Measurements from ENCODE around the gene HES2.
A peak's percentile ranks its signal among the peaks of the same experiment; 100 is the strongest.
"Not testable (repeated sequence)": the region's sequence is repeated elsewhere in the genome, so short reads cannot be mapped to it uniquely, and the experiment has no call there.

The HES2 gene

DNA sequence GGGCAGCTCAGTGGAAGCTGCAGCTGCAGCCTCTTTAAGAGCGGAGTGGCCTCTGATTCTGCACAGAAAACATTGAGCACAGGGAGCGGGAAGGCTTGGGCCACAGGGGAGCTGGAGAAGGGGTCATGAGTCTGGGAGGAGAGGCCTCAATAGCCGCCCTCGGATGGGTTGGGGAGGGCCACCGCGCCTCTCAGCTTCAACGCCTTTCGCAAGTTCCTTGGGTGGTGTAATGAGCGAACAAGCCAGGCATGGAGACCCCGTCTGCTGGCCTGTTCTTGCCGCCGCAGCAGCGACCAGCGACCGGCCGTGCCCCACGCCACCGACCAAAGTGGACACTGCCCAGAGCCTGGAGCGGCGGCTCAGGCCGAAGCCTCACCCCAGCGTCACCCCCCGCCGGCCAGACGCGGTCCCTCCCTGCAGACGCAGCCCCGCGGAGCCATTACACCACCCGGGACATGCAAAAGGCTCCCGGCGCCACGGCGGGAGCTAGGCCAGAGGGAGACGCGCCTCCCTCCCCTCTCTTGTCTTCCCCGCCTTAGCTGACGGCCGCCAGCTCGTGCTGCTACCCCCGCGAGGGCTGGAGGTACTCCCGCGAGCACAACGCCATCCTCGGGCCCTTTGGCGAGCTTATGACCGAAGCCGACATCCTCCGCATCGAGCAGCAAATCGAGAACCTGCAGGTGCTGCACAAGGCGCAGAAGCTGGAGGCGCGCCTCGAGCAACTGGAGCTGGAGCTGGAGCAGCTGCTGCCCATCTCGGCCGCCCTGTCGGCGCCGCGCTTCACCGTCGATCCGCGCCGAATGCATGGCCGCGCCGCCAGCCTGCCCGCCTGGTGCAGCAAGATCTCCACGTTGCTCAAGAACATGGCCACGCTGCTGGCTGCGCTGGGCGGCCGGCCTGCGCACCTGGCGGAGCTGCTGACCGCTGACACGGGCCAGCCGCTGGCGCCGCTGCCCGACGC, 34.5 kb upstream of the HES2 start:
- DNase-seq: not testable (repeated sequence)

GRCh38 chr1:6450943-6451373, 31.2 kb upstream of the HES2 start:
- no peak for DNase-seq

GRCh38 chr1:6450486-6450885, 30.8 kb upstream of the HES2 start:
- DNase-seq: not testable (repeated sequence)

GRCh38 chr1:6450005-6450450, 30.3 kb upstream of the HES2 start:
- no peak for DNase-seq

GRCh38 chr1:6448749-6449631, 29.3 kb upstream of the HES2 start:
- no peak for DNase-seq

- DNase-seq: no peak
Observed at GRCh38 chr1:6447818-6448748, 28.4 kb upstream of the HES2 start.

GRCh38 chr1:6447016-6447817, 27.5 kb upstream of the HES2 start:
- no peak for DNase-seq

DNA sequence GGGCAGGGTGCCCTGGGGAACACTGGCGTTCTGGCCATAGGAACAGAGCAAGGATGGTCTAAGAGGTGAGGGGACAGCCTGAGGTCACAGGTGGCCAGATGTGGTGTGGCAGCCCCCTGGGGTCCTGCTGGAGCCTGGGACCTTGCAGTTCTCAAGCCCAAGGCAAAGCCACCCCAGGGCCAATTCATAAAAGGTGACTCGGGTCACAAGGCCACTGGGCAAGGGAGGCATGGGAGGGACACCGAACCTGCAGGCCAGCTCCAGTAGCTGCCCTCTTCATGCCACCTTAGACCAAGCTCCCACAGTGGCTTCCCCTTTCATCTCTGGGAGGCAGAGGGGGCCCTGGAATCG, 26.9 kb upstream of the HES2 start:
- no peak for DNase-seq

DNA sequence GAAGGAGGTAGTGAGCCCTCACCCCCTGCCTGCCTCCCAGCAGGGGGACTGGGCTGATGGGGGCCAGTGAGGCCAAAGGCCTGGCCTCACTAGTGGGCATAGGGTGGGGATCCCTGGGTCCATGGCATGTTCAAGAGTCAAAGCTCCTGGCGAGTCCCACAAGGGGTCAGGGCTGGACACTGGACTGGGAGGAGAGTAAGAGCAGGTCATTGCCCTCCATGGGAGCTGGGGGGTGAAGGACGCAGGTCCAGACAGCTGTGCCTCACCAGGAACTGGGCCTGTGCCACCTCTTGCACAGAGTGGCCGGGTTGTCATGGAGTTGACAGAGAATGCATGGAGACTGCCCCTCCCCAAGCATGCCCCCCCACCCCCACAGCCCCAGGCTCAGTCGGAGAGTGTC, 26.2 kb upstream of the HES2 start:
- DNase-seq: not testable (repeated sequence)

DNA sequence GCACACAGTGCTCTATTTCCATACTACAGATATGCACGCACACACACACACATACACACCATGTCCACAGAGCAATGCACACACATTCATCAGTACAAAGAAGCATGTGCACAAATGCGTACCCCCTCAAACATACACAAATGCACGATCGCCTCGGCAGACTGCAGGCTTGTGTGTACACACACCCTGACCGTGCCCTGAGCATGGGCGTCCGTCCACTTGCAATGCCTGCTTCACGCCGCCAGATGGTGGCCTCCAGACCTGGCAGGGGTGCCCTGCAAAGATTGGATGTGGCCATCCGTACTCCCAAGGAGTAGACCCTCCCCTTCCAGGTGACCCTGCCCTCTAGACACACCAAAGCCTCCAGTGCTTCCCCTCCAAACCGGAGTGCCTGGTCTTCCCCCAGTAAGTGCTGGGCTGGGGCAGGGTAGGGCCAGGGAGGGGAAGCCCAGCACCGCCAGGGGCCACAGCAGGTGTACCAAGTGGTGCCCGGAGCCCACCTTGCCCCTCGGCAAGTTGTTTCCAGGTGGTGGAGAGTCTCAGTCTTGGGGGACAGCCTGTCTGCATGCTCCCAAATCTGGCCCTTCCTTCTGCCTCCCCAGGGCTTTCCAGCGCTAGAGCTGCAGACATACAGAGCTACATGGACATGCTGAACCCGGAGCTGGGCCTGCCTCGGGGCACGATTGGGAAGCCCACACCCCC, 25.5 kb upstream of the HES2 start:
- DNase-seq: no peak

GRCh38 chr1:6444377-6444776, 24.7 kb upstream of the HES2 start:
- DNase-seq: no peak

GRCh38 chr1:6443339-6444115, 23.8 kb upstream of the HES2 start:
- no peak for DNase-seq

DNA sequence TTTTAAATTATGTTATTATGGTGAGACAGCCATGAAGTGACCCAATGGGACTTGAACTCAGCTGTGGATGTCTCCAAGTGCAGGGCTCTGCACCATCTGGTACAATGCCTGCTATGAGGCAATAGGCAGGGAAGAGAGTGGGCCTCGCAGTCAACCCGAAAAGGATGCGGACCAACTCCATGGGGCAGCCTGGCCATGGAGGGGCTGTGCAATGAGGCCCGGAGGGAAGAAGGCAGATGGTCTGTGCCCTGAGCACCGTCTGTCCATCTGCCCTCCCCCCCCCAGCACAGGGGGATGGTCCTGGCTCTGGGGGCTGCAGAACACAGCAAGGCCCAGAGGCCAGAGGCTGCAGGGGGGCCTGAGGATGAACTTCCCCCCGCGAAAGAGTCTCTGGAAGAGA, 21.9 kb upstream of the HES2 start:
- no peak for DNase-seq

GRCh38 chr1:6440198-6441126, 20.7 kb upstream of the HES2 start:
- no peak for DNase-seq

DNA sequence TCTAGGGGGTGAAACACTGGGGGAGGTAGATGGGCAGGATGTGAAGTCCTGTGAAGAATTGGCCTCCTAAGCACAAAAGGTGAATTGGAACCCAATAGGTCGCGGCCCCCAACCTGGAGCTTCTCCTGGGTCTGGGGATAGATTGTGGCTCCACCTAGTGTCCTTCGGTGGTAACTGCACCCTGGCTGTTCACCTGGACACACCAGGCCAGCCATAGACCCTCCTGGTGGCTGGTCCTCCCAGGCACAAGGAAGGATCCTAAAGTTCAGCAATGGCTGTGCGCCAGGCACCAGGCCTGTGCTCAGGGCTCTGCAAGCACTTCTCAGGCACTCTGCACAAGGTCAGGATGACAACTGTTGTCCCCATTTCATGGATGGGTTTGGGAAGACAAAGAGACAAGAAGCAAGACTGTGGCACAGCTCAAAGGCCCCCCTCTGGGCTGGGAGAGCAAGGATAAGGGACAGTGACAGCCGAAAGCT, 18.4 kb upstream of the HES2 start:
- DNase-seq: peak; percentile 63

DNA sequence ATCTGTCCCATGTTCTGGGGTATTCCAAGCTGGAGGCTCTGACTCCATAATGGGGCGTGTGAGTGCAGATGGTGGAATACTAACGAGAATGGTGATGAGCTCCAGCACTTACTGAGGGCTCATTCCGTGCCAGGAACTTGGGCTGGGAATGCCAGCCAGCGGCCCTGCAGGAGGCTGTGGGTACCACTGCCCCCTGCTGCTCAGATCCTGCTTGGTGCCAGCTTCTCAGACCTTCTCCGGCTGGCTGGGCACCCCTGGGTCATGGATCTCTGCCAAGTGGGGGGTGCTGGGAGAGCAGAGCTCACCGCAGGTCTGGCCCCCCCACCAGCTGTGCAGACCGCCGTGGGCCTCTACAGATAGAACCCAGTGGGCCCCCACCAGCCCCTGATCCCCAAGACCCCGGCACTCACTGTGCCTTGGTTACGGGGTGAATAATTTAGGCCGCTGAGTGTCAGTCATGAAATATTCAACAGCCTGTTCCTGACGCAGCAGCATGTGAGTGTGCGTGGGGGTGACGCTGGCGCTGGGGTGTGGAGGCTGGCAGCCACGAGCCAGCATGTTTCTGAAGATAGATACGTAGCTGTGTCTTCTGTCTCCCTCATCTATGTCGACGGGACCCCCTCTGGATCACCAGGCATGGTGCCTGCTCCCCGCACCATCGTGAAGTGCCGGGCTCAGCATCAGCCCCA, 17.4 kb upstream of the HES2 start:
- DNase-seq: peak; percentile 75

DNA sequence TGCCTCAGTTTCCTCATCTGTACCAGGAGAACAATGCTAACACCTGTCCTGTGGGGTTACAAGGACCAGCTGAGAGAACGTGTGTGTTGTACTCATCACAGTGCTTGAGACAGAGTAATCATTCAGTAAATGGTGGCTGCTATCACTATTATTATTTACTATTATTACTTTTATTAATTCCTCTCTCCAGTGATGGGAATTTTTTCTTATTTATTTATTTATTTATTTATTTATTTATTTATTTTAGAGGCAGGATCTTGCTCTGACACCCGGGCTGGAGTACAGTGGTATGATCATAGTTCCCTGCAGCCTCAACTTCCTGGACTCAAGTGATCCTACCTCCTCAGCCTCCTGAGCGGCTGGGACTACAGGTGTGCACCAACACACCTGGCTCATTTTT, 16.6 kb upstream of the HES2 start:
- DNase-seq: not testable (repeated sequence)

DNA sequence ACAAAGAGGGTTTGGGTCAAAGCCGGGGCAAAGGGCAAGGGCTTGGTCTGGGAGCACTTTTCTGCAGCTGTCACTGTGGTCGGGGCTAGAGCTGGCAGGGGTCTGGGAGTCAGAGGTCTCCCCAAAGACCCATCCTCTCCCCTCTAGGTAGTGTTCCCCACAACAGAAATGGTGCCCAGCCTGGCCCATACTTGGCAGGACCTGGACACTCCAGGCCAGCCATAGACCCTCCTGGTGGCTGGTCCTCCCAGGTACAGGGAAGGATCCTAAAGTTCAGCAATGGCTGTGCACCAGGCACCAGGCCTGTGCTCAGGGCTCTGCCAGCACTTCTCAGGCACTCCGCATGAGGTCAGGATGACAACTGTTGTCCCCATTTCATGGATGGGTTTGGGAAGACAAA, 15.8 kb upstream of the HES2 start:
- no peak for DNase-seq

Data from NCI-H1694 treated with DMSO at 0.1 percent for 48 hours (cell line).